Measurements from ENCODE around the gene ERI2. TPM values are rescaled to one million over a fixed set of nuclear protein-coding genes. Genes with fewer than 3 reads are reported as not detected.

ERI2 gene
- total RNA-seq, 1 donor from 2014 or later, result 9.8 TPM

GRCh38 chr16:20803561-20804214, 2.6 kb downstream of the ERI2 start:
- Histone ChIP-seq H3K36me3 (peaks cover 12% of the 10 kb centered on the region), H3K27ac (replicated peaks) (no peak overlapping the region), H3K9me3 (replicated peaks) (no peaks in the 10 kb centered on the region), H3K4me1 (peaks cover 36% of the 10 kb centered on the region), H3K4me3 (no peak overlapping the region), H3K27me3 (ENCODE audit: low read depth) (no peaks in the 10 kb centered on the region)
- no peak for DNase-seq
- intact Hi-C loops (cut with micrococcal nuclease), result no loop called here
- no peak for TF ChIP-seq CTCF (IDR thresholded peaks at IDR 0.05; ENCODE audit: borderline replicate concordance)

GRCh38 chr16:20803192-20803560, 3.1 kb downstream of the ERI2 start:
- DNase-seq, result no peak
- Histone ChIP-seq H3K27ac (replicated peaks) (no peak overlapping the region), H3K9me3 (replicated peaks) (no peaks in the 10 kb centered on the region), H3K4me3 (no peak overlapping the region), H3K27me3 (ENCODE audit: low read depth) (no peaks in the 10 kb centered on the region), H3K36me3 (peaks cover 18% of the 10 kb centered on the region), H3K4me1 (peaks cover 36% of the 10 kb centered on the region)
- intact Hi-C loops (cut with micrococcal nuclease), result no loop called here
- no peak for TF ChIP-seq CTCF (IDR thresholded peaks at IDR 0.05; ENCODE audit: borderline replicate concordance)

- no peak for TF ChIP-seq CTCF (IDR thresholded peaks at IDR 0.05; ENCODE audit: borderline replicate concordance)
- H3K4me3 ChIP-seq, result no peak overlapping the region
- peaks cover 24% of the 10 kb centered on the region for H3K4me1 ChIP-seq
- DNase-seq, result no peak
- H3K36me3 ChIP-seq, result peaks cover 32% of the 10 kb centered on the region
- H3K27ac ChIP-seq (replicated peaks), result no peak overlapping the region
- H3K27me3 ChIP-seq (ENCODE audit: low read depth), result no peaks in the 10 kb centered on the region
- no peaks in the 10 kb centered on the region for H3K9me3 ChIP-seq (replicated peaks)
- intact Hi-C loops (cut with micrococcal nuclease), result no loop called here
Measured at GRCh38 chr16:20801278-20801677, 5.0 kb downstream of the ERI2 start.

GRCh38 chr16:20799599-20799998, 6.7 kb downstream of the ERI2 start:
- DNase-seq, result no peak
- TF ChIP-seq CTCF (IDR thresholded peaks at IDR 0.05; ENCODE audit: borderline replicate concordance), result peak; percentile 62
- Histone ChIP-seq H3K4me1 (peaks cover 8% of the 10 kb centered on the region), H3K36me3 (peaks cover 36% of the 10 kb centered on the region), H3K4me3 (no peak overlapping the region), H3K9me3 (replicated peaks) (no peaks in the 10 kb centered on the region), H3K27me3 (ENCODE audit: low read depth) (no peaks in the 10 kb centered on the region), H3K27ac (replicated peaks) (no peak overlapping the region)
- intact Hi-C loops (cut with micrococcal nuclease), result no loop called here

- no peak overlapping the region for H3K4me3 ChIP-seq
- no peak for DNase-seq
- H3K27me3 ChIP-seq (ENCODE audit: low read depth), result no peaks in the 10 kb centered on the region
- intact Hi-C loops (cut with micrococcal nuclease), result no loop called here
- H3K36me3 ChIP-seq, result peaks cover 36% of the 10 kb centered on the region
- peaks cover 6% of the 10 kb centered on the region for H3K4me1 ChIP-seq
- no peaks in the 10 kb centered on the region for H3K9me3 ChIP-seq (replicated peaks)
- no peak overlapping the region for H3K27ac ChIP-seq (replicated peaks)
- no peak for TF ChIP-seq CTCF (IDR thresholded peaks at IDR 0.05; ENCODE audit: borderline replicate concordance)
Measured at GRCh38 chr16:20798364-20798763, 7.9 kb downstream of the ERI2 start.
